ENCODE results near the gene MRPL14. TPM values are rescaled to one million over a fixed set of nuclear protein-coding genes. Genes with fewer than 3 reads are reported as not detected.

The MRPL14 gene
- total and polyA plus RNA-seq, 3 donors from 2014 or later: 47.6 to 86.5 (median 53.5) TPM

GRCh38 chr6:44072452-44072958, 54.7 kb downstream of the MRPL14 start:
- Histone ChIP-seq H3K27ac (peak overlapping the region; percentile 59 to 61), H3K4me3 (peak overlapping the region; percentile 43 to 64), H3K36me3 (ENCODE audit: low read depth, missing control alignments) (no peaks in the 10 kb centered on the region), H3K27me3 (no peaks in the 10 kb centered on the region), H3K9me3 (no peaks in the 10 kb centered on the region), H3K4me1 (peaks cover 27% of the 10 kb centered on the region)
- 76 to 81% methylated on average over 3 to 4 of the region's 4 CpGs for WGBS, 2 donors
- intact Hi-C loops (cut with DNase I; ENCODE audit: low total_unique reads): loop anchor here (10.0 kb wide), 1 partner anchor 408 kb away; no protein-coding TSS in a partner anchor
- no peak for DNase-seq
- no peak for TF ChIP-seq POLR2A (IDR thresholded peaks at IDR 0.05)
- TF ChIP-seq, protein P1, sequence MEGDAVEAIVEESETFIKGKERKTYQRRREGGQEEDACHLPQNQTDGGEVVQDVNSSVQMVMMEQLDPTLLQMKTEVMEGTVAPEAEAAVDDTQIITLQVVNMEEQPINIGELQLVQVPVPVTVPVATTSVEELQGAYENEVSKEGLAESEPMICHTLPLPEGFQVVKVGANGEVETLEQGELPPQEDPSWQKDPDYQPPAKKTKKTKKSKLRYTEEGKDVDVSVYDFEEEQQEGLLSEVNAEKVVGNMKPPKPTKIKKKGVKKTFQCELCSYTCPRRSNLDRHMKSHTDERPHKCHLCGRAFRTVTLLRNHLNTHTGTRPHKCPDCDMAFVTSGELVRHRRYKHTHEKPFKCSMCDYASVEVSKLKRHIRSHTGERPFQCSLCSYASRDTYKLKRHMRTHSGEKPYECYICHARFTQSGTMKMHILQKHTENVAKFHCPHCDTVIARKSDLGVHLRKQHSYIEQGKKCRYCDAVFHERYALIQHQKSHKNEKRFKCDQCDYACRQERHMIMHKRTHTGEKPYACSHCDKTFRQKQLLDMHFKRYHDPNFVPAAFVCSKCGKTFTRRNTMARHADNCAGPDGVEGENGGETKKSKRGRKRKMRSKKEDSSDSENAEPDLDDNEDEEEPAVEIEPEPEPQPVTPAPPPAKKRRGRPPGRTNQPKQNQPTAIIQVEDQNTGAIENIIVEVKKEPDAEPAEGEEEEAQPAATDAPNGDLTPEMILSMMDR (IDR thresholded peaks at IDR 0.05): no peak

DNA sequence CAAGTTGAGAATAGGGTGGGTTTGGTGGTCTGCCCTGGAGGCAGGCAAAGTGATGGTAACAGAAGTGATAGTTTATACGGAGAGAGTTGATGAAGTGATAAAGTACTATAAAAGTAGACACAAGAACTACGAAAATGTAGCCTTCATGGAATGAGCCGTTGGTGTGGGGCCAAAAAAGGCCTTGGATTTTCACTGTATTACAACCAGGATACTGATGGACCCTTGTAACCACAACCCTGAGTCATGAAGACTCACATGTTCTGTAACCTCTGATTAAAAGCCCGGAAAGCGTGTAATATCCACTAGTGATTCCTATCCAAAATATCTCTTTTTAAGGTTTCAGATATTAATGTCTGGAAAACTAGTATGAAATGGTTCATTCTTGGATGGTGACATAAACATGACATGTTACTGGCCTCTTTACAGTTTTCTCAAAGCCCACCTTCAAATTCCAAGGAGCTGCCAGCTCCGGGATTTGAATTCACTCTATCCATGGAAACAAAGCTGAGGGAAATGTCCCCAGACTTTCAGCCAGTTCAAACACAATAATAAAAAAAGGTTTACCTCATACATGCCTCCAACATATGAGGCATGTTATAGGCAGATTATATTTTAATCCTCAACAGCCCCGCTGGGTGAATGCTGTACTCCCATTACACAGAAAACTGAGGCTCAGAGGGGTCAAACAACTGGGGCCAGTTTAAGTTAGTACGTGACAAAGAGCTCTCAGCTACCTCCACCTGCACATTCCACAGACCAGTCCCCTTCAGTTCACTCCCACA, 55.4 kb downstream of the MRPL14 start:
- intact Hi-C loops (cut with DNase I; ENCODE audit: low total_unique reads): loop anchor here (10.0 kb wide), 1 partner anchor 407 kb away; no protein-coding TSS in a partner anchor

DNA sequence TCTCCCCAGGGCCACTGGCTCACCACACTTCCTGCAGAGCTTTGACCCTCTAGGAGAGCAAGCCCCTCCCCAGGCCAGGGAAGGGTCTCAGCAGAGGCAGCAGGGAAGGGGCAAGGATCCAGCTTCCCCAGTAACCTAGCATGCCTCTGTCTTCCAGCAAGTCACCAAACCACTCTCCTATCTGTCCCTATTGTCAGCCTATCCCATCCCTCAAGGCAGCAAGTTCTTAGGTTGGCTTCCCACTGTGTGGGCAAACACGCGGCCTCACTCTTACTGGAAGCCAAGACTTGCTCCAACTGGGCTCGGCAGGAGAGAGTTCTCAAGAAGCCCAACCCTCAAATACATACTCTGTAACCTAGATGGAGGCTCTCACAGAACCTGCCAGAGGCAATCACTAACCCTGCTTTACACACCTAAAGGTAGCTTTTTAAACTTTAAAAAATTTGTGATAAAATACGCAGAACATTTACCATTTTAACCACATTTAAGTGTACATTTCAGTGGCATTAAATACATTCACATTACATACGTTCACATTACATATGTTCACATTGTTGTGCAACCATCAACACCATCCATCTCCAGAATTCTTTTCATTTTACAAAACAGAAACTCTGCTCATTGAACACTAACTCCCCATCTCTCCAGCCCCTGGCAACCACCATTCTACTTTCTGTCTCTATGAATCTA, 58.5 kb downstream of the MRPL14 start:
- no peaks in the 10 kb centered on the region for H3K36me3 ChIP-seq (ENCODE audit: low read depth, missing control alignments)
- TF ChIP-seq, protein P1 (IDR thresholded peaks at IDR 0.05): no peak
- TF ChIP-seq POLR2A (IDR thresholded peaks at IDR 0.05): no peak
- H3K27me3 ChIP-seq: no peaks in the 10 kb centered on the region
- no peaks in the 10 kb centered on the region for H3K9me3 ChIP-seq
- intact Hi-C loops (cut with DNase I; ENCODE audit: low total_unique reads): no loop called here
- peaks cover 20% of the 10 kb centered on the region for H3K4me1 ChIP-seq
- no peak for DNase-seq
- WGBS, 2 donors: 88 to 89% methylated on average over 5 of the region's 5 CpGs
- H3K4me3 ChIP-seq: no peak overlapping the region
- no peak overlapping the region for H3K27ac ChIP-seq

More for the DNA sequence above, 55.4 kb downstream of the MRPL14 start:
- Histone ChIP-seq H3K36me3 (ENCODE audit: low read depth, missing control alignments) (no peaks in the 10 kb centered on the region), H3K4me1 (peaks cover 26% of the 10 kb centered on the region), H3K27ac (peak overlapping the region in 1 of 2 donors; percentile 61), H3K9me3 (no peaks in the 10 kb centered on the region), H3K27me3 (no peaks in the 10 kb centered on the region), H3K4me3 (no peak overlapping the region)
- DNase-seq: no peak
- 64 to 71% methylated on average over 8 of the region's 8 CpGs for WGBS, 2 donors
- TF ChIP-seq, protein P1 (IDR thresholded peaks at IDR 0.05): no peak
- no peak for TF ChIP-seq POLR2A (IDR thresholded peaks at IDR 0.05)

- whole genome bisulfite sequencing, 2 donors: 75% methylated on average over 6 to 7 of the region's 7 CpGs
- no peak overlapping the region for H3K4me3 ChIP-seq
- TF ChIP-seq, protein P1 (IDR thresholded peaks at IDR 0.05): no peak
- no peak for TF ChIP-seq POLR2A (IDR thresholded peaks at IDR 0.05)
- no peaks in the 10 kb centered on the region for H3K27me3 ChIP-seq
- intact Hi-C loops (cut with DNase I; ENCODE audit: low total_unique reads): no loop called here
- peaks cover 23% of the 10 kb centered on the region for H3K4me1 ChIP-seq
- H3K27ac ChIP-seq: no peak overlapping the region
- DNase-seq: no peak
- H3K9me3 ChIP-seq: no peaks in the 10 kb centered on the region
- H3K36me3 ChIP-seq (ENCODE audit: low read depth, missing control alignments): no peaks in the 10 kb centered on the region
Measured at GRCh38 chr6:44067173-44068139, 59.8 kb downstream of the MRPL14 start.

All from testis (tissue), 3 donors.